Tibial artery (tissue), 4 donors: ENCODE measurements around the gene ADAMTS10.
A peak's percentile ranks its signal among the peaks of the same experiment; 100 is the strongest.
"Not testable (repeated sequence)": the region's sequence is repeated elsewhere in the genome, so short reads cannot be mapped to it uniquely, and the experiment has no call there.

Experiments
- DNase-seq, 2 donors: peaks; one replicate each; pipeline ENCODE4 v3.0.0-alpha.2; 2019
- H3K27ac ChIP-seq, 2 donors: fragments of 200-600 bp; sonication (generic) in 1 of 2; 1 replicate in 1 of 2; 2 replicates in 1 of 2; pipeline ENCODE4 v1.5.1; 2018 to 2019; ENCODE audit warnings: mild to moderate bottlenecking in 1 of 2
- H3K27me3 ChIP-seq, 2 donors: fragments of 200-600 bp; sonication (generic) in 1 of 2; one replicate each; pipeline versions ENCODE4 v1.5.1 to v1.6.0; 2016 to 2019
- H3K36me3 ChIP-seq, 3 donors: fragments of 200-600 bp; sonication (generic) in 2 of 3; one replicate each; pipeline ENCODE4 v1.5.1; 2016 to 2019; ENCODE audit warnings: mild to moderate bottlenecking in 2 of 3
- H3K4me1 ChIP-seq, 4 donors: fragments of 200-600 bp; sonication (generic) in 2 of 4; 1 replicate in 3 of 4; 2 replicates in 1 of 4; pipeline ENCODE4 v1.5.1; 2016 to 2019
- H3K4me3 ChIP-seq, 2 donors: fragments of 200-600 bp; sonication (generic) in 1 of 2; 1 replicate in 1 of 2; 2 replicates in 1 of 2; pipeline ENCODE4 v1.5.1; 2018 to 2019; ENCODE audit warnings: mild to moderate bottlenecking in 2 of 2
- H3K9me3 ChIP-seq, 3 donors: fragments of 200-600 bp; sonication (generic) in 1 of 3; one replicate each; pipeline ENCODE4 v1.5.1; 2016 to 2019
- intact Hi-C: fragments of 100-400 bp; cut with DNase I; formaldehyde crosslinking; loops from one replicate; pipeline ENCODE4 v1.15.0; 2023; ENCODE audit warnings: low total_unique reads
- TF ChIP-seq, protein P1 (sequence below), 2 experiments: fragments of 200-600 bp in 1 of 2; fragments of 450-650 bp in 1 of 2; IDR thresholded peaks; one replicate each; pipeline ENCODE4 v1.5.1; 2017 to 2019; ENCODE audit warnings: antibody characterized with exemption in 2 of 2, mild to moderate bottlenecking in 1 of 2, moderate library complexity in 1 of 2

Gene ADAMTS10

DNA sequence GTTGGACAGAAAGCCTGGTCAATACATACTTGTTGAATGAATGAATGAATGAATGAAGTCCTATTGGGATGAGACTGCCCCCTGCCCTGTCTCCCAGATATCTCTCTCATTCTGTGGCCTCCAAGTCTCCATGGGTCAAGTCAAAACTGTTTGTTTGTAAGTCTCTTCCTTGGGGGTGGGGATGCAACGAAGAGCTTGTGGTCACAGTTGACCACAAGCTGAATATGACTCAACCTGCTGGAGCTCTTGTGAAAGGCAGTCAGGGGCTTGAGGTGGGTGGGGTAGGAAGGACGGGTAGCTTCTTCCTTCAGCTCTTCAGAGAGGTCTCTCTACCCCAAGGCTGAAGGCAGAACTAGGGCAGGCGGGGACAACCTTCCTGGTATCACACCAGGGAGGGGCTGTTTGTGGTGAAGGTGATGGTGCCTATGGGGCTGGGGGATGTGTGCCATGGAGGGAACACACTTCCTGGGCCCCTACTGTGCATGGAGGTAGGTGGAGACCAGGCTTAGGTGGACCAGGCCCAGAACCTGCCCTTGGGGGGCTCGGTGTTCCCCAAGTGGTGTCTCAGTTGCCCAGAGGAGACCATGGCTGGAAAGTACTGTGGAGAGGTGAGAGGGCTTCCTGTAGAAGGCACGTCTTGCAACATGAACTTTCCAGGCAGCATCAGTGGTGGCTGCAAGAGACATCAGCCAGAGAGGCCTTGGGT, 41.3 kb downstream of the ADAMTS10 start:
- Histone ChIP-seq H3K4me1 (no peaks in the 10 kb centered on the region), H3K27ac (no peak overlapping the region), H3K27me3 (no peaks in the 10 kb centered on the region), H3K4me3 (no peak overlapping the region), H3K36me3 (no peaks in the 10 kb centered on the region), H3K9me3 (no peaks in the 10 kb centered on the region)
- peak in 1 of 2 donors; percentile 44 for DNase-seq
- intact Hi-C loops = no loop called here
- TF ChIP-seq, protein P1, sequence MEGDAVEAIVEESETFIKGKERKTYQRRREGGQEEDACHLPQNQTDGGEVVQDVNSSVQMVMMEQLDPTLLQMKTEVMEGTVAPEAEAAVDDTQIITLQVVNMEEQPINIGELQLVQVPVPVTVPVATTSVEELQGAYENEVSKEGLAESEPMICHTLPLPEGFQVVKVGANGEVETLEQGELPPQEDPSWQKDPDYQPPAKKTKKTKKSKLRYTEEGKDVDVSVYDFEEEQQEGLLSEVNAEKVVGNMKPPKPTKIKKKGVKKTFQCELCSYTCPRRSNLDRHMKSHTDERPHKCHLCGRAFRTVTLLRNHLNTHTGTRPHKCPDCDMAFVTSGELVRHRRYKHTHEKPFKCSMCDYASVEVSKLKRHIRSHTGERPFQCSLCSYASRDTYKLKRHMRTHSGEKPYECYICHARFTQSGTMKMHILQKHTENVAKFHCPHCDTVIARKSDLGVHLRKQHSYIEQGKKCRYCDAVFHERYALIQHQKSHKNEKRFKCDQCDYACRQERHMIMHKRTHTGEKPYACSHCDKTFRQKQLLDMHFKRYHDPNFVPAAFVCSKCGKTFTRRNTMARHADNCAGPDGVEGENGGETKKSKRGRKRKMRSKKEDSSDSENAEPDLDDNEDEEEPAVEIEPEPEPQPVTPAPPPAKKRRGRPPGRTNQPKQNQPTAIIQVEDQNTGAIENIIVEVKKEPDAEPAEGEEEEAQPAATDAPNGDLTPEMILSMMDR (IDR thresholded peaks at IDR 0.05) = no peak

DNA sequence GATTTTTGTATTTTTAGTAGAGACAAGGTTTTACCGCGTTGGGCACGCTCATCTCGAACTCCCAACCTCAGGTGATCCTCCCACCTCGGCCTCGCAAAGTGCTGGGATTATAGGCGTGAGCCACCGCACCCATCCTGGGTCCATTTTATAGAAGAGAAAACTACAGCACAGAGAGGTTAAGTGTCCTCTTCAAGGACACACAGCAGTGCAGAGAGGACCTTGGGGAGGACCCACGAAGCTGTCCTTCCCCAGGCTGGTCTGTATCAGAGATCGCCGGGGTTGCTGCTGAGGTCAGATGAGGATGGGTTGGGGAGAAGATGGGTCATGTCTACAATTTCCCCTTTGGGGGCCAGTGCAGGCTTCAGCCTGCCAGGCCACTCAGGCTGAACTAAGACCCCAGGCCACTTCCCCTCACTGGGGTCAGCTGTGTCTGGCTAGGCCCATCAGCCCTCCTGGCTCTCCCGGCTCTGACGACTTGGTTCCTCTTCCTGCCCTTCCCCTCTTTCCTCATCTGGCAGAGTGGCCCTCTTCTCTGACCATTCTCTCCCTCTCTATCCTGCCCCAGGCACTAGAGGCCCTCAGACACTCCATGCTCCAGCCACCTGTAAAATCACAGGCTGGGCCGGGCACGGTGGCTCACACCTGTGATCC, 42.9 kb downstream of the ADAMTS10 start:
- DNase-seq = no peak
- Histone ChIP-seq H3K9me3 (no peaks in the 10 kb centered on the region), H3K36me3 (no peaks in the 10 kb centered on the region), H3K4me3 (no peak overlapping the region), H3K27ac (no peak overlapping the region), H3K4me1 (no peaks in the 10 kb centered on the region), H3K27me3 (no peaks in the 10 kb centered on the region)
- TF ChIP-seq, protein P1 (IDR thresholded peaks at IDR 0.05) = no peak
- intact Hi-C loops = no loop called here

GRCh38 chr19:8566855-8567254, 43.7 kb downstream of the ADAMTS10 start:
- no peak for DNase-seq
- H3K27ac ChIP-seq = no peak overlapping the region
- TF ChIP-seq, protein P1 (IDR thresholded peaks at IDR 0.05) = no peak
- H3K27me3 ChIP-seq = no peaks in the 10 kb centered on the region
- H3K4me3 ChIP-seq = no peak overlapping the region
- H3K9me3 ChIP-seq = no peaks in the 10 kb centered on the region
- intact Hi-C loops = no loop called here
- H3K4me1 ChIP-seq = no peaks in the 10 kb centered on the region
- H3K36me3 ChIP-seq = no peaks in the 10 kb centered on the region

DNA sequence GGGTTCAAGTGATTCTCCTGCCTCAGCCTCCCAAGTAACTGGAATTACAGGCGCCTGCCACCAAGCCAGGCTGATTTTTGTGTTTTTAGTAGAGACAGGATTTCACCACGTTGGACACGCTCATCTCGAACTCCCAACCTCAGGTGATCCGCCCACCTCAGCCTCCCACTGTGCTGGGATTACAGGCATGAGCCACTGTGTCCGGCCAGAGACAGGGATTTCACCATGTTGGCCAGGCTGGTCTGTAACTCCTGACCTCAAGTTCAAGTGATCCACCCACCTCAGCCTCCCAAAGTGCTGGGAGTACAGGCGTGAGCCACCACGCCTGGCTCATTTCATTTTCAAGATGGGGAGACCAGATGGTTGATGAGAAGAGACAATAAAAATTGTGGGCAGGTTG, 45.6 kb downstream of the ADAMTS10 start:
- H3K4me3 ChIP-seq, H3K4me1 ChIP-seq, H3K27ac ChIP-seq, DNase-seq, intact Hi-C loops, H3K9me3 ChIP-seq, H3K36me3 ChIP-seq, H3K27me3 ChIP-seq: not testable (repeated sequence)

- H3K9me3 ChIP-seq = no peaks in the 10 kb centered on the region
- no peaks in the 10 kb centered on the region for H3K36me3 ChIP-seq
- H3K4me1 ChIP-seq = no peaks in the 10 kb centered on the region
- DNase-seq = no peak
- H3K4me3 ChIP-seq = no peak overlapping the region
- TF ChIP-seq, protein P1 (IDR thresholded peaks at IDR 0.05) = no peak
- intact Hi-C loops = no loop called here
- no peak overlapping the region for H3K27ac ChIP-seq
- H3K27me3 ChIP-seq = no peaks in the 10 kb centered on the region
Measured at GRCh38 chr19:8561075-8561764, 49.3 kb downstream of the ADAMTS10 start.

- no peaks in the 10 kb centered on the region for H3K36me3 ChIP-seq
- no peaks in the 10 kb centered on the region for H3K4me1 ChIP-seq
- no peaks in the 10 kb centered on the region for H3K27me3 ChIP-seq
- no peak overlapping the region for H3K27ac ChIP-seq
- TF ChIP-seq, protein P1 (IDR thresholded peaks at IDR 0.05) = no peak
- DNase-seq = no peak
- H3K9me3 ChIP-seq = no peaks in the 10 kb centered on the region
- intact Hi-C loops = no loop called here
- H3K4me3 ChIP-seq = no peak overlapping the region
Measured at GRCh38 chr19:8558325-8558724, 52.2 kb downstream of the ADAMTS10 start.
